GM23338 (cell line): ENCODE measurements around the gene BBOX1. TPM values are rescaled to one million over a fixed set of nuclear protein-coding genes. Genes with fewer than 3 reads are reported as not detected.

Experiments used
- ATAC-seq: fragments of 200-7000 bp; cut with Tn5 transposase; 3 replicates; pipeline ENCODE4 v1.9.1; 2020
- DNase-seq: peaks from one replicate; pipeline ENCODE4 v3.0.0-alpha.2; 2015; ENCODE audit warnings: low spot score
- H2AFZ ChIP-seq: fragments of 200-600 bp; sonication (generic); 2 replicates; pipeline ENCODE4 v1.8.0; 2016; ENCODE audit warnings: antibody characterized with exemption, mild to moderate bottlenecking, moderate library complexity
- H3F3A ChIP-seq: fragments of 200-600 bp; sonication (generic); replicated peaks from 2 replicates; pipeline ENCODE4 v1.8.0; 2017; ENCODE audit warnings: antibody characterized with exemption, mixed run types, low read depth
- H3K27ac ChIP-seq: fragments of 200-600 bp; sonication (generic); 2 replicates; pipeline ENCODE4 v1.6.1; 2016; ENCODE audit warnings: low read depth
- H3K27me3 ChIP-seq: fragments of 200-600 bp; sonication (generic); 2 replicates; pipeline ENCODE4 v1.8.0; 2016; ENCODE audit warnings: mild to moderate bottlenecking, mixed run types, moderate library complexity; ENCODE audit not compliant: insufficient read depth
- H3K36me3 ChIP-seq: fragments of 200-600 bp; sonication (generic); 2 replicates; pipeline ENCODE4 v1.8.0; 2016; ENCODE audit warnings: mild to moderate bottlenecking; ENCODE audit not compliant: insufficient read depth
- H3K4me1 ChIP-seq: fragments of 200-600 bp; sonication (generic); 2 replicates; pipeline ENCODE4 v1.8.0; 2016; ENCODE audit warnings: mild to moderate bottlenecking, moderate library complexity; ENCODE audit not compliant: insufficient read depth
- H3K4me2 ChIP-seq: fragments of 200-600 bp; sonication (generic); 2 replicates; pipeline ENCODE4 v1.7.1; 2017; ENCODE audit warnings: mixed run types
- H3K4me3 ChIP-seq: fragments of 200-600 bp; sonication (generic); 2 replicates; pipeline ENCODE4 v1.6.1; 2016; ENCODE audit warnings: mixed run types
- H3K79me2 ChIP-seq: fragments of 200-600 bp; sonication (generic); replicated peaks from 2 replicates; pipeline ENCODE4 v1.8.0; 2017; ENCODE audit warnings: mild to moderate bottlenecking; ENCODE audit not compliant: insufficient read depth
- H3K9me2 ChIP-seq: fragments of 200-600 bp; sonication (generic); 2 replicates; pipeline ENCODE4 v1.8.0; 2017; ENCODE audit not compliant: insufficient read depth
- H4K20me1 ChIP-seq: fragments of 200-600 bp; sonication (generic); replicated peaks from 2 replicates; pipeline ENCODE4 v1.8.0; 2017; ENCODE audit warnings: mild to moderate bottlenecking; ENCODE audit not compliant: insufficient read depth
- H3K27ac Mint-ChIP-seq: 2 replicates; pipeline ENCODE4 v1.8.0; 2020; ENCODE audit warnings: inconsistent platforms, mild to moderate bottlenecking, moderate library complexity, mixed read lengths
- H3K27me3 Mint-ChIP-seq: 3 replicates; pipeline ENCODE4 v1.8.0; 2022; ENCODE audit warnings: low read depth, mild to moderate bottlenecking, moderate library complexity, mixed read lengths, inconsistent platforms; ENCODE audit not compliant: insufficient read depth, poor library complexity
- H3K36me3 Mint-ChIP-seq: 3 replicates; pipeline ENCODE4 v1.8.0; 2021; ENCODE audit warnings: low read depth, mild to moderate bottlenecking, inconsistent platforms, moderate library complexity, mixed read lengths
- H3K4me1 Mint-ChIP-seq: 3 replicates; pipeline ENCODE4 v1.8.0; 2020; ENCODE audit warnings: mild to moderate bottlenecking, inconsistent platforms, mixed read lengths
- H3K4me3 Mint-ChIP-seq: 3 replicates; pipeline ENCODE4 v1.8.0; 2021; ENCODE audit warnings: moderate library complexity, mild to moderate bottlenecking, inconsistent platforms, mixed read lengths
- H3K9me3 Mint-ChIP-seq: 3 replicates; pipeline ENCODE4 v1.8.0; 2020; ENCODE audit warnings: moderate library complexity, mild to moderate bottlenecking, inconsistent platforms, mixed read lengths
- CREB1 ChIP-seq: fragments of 250-450 bp; sonication (Bioruptor Pico); IDR thresholded peaks from 2 replicates; pipeline ENCODE4 v1.5.0; 2020; ENCODE audit warnings: low read depth, mild to moderate bottlenecking, moderate library complexity
- EZH2 ChIP-seq: fragments of 200-600 bp; sonication (generic); IDR thresholded peaks from one replicate; pipeline ENCODE4 v1.8.0; 2017; ENCODE audit warnings: antibody characterized with exemption, mild to moderate bottlenecking, low read depth; ENCODE audit not compliant: unreplicated experiment
- JUNB ChIP-seq: IDR thresholded peaks from one replicate; pipeline ENCODE4 v1.6.1; 2016; ENCODE audit warnings: antibody characterized with exemption; ENCODE audit not compliant: unreplicated experiment
- NANOG ChIP-seq: IDR thresholded peaks from 2 replicates; pipeline ENCODE4 v1.6.1; 2016; ENCODE audit warnings: antibody characterized with exemption, borderline replicate concordance
- POLR2AphosphoS5 ChIP-seq: IDR thresholded peaks from 2 replicates; pipeline ENCODE4 v1.6.1; 2016; ENCODE audit warnings: antibody characterized with exemption, low read depth
- STAT1 ChIP-seq: IDR thresholded peaks from one replicate; pipeline ENCODE4 v1.6.1; 2016; ENCODE audit warnings: antibody characterized with exemption; ENCODE audit not compliant: unreplicated experiment
- ZNF114 ChIP-seq: fragments of 250-450 bp; sonication (Bioruptor Pico); IDR thresholded peaks from 2 replicates; pipeline ENCODE4 v1.5.0; 2020; ENCODE audit warnings: mild to moderate bottlenecking, moderate library complexity
- ZNF331 ChIP-seq: fragments of 250-450 bp; sonication (Bioruptor Pico); IDR thresholded peaks from 2 replicates; pipeline ENCODE4 v1.5.0; 2020; ENCODE audit warnings: low read depth, mild to moderate bottlenecking, moderate library complexity
- polyA plus RNA-seq: library from polyadenylated mRNA; unstranded; fragments of >200 nt; fragmentation: Nextera tagmentation; extraction: Ambion mirVana; gene quantifications from 2 replicates; pipeline ENCODE4 v1.2.1, GENCODE V29; 2016
- total RNA-seq: library from RNA; depleted of rRNA; stranded (reverse); fragments of >200 nt; shearing (Covaris generic); gene quantifications from 2 replicates; pipeline ENCODE4 v1.2.3, GENCODE V29; 2014
- TF ChIP-seq, protein P1 (sequence below): fragments of 250-450 bp; sonication (Bioruptor Pico); IDR thresholded peaks from 2 replicates; pipeline ENCODE4 v1.5.0; 2020; ENCODE audit warnings: mild to moderate bottlenecking, moderate library complexity
- TF ChIP-seq, protein P2 (sequence below), 2 experiments: fragments of 200-600 bp in 1 of 2; sonication (generic) in 1 of 2; conservative IDR thresholded peaks; 2 replicates each; pipeline versions ENCODE4 v1.5.1 to v1.6.1; 2016 to 2017; ENCODE audit warnings: antibody characterized with exemption in 2 of 2, low read depth in 2 of 2, mild to moderate bottlenecking in 2 of 2, moderate library complexity in 1 of 2
- TF ChIP-seq, protein P3 (sequence below): IDR thresholded peaks from one replicate; pipeline ENCODE4 v1.6.1; 2018; ENCODE audit warnings: antibody characterized with exemption; ENCODE audit not compliant: unreplicated experiment

Gene BBOX1
- total and polyA plus RNA-seq, 2 experiments from 2014 or later: not detected

DNA sequence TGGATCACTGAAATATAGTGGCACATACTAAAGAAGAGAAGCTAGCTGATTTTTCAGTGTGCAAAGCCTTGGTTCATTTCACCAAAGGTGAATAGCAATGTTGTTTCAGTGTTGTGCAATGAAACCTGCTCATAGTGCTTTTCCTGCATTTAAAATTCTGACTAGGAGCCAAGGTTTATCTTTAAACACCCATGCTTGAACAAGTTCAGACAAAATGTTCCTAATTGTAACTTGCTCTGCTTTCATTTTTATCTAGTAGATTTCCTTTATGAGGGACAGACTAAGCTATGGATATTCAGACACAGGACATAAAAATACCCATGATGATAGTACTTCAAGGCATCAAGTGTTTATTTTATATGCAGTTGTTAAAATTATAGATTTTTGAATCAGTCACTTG, 47.7 kb downstream of the BBOX1 start:
- Mint-ChIP-seq H3K27ac (no peak overlapping the region), H3K4me1 (peaks cover 10% of the 10 kb centered on the region), H3K36me3 (peaks cover 11% of the 10 kb centered on the region; the same call in 2 of the 3 replicates), H3K9me3 (peaks cover 11% of the 10 kb centered on the region), H3K27me3 (no peaks in the 10 kb centered on the region), H3K4me3 (no peak overlapping the region)
- Histone ChIP-seq H3K79me2 (no peaks in the 10 kb centered on the region), H3K4me1 (0 out of 2 replicates have a peak, but pooled peaks cover 4% of the 10 kb centered on the region), H3K36me3 (no peaks in the 10 kb centered on the region; the same call in 1 of the 2 replicates), H3K4me2 (no peak overlapping the region), H3F3A (no peaks in the 10 kb centered on the region), H3K27me3 (no peaks in the 10 kb centered on the region), H3K27ac (no peak overlapping the region), H2AFZ (no peak overlapping the region), H4K20me1 (no peaks in the 10 kb centered on the region), H3K9me2 (peaks cover 8% of the 10 kb centered on the region; the same call in 1 of the 2 replicates), H3K4me3 (no peak overlapping the region)
- no peak for DNase-seq
- TF ChIP-seq EZH2 (no peak), NANOG (no peak), ZNF114 (no peak), CREB1 (CRISPR knock-in tag) (no peak), POLR2AphosphoS5 (no peak), STAT1 (no peak), ZNF331 (CRISPR knock-in tag) (no peak), JUNB (no peak)
- TF ChIP-seq, protein P1, sequence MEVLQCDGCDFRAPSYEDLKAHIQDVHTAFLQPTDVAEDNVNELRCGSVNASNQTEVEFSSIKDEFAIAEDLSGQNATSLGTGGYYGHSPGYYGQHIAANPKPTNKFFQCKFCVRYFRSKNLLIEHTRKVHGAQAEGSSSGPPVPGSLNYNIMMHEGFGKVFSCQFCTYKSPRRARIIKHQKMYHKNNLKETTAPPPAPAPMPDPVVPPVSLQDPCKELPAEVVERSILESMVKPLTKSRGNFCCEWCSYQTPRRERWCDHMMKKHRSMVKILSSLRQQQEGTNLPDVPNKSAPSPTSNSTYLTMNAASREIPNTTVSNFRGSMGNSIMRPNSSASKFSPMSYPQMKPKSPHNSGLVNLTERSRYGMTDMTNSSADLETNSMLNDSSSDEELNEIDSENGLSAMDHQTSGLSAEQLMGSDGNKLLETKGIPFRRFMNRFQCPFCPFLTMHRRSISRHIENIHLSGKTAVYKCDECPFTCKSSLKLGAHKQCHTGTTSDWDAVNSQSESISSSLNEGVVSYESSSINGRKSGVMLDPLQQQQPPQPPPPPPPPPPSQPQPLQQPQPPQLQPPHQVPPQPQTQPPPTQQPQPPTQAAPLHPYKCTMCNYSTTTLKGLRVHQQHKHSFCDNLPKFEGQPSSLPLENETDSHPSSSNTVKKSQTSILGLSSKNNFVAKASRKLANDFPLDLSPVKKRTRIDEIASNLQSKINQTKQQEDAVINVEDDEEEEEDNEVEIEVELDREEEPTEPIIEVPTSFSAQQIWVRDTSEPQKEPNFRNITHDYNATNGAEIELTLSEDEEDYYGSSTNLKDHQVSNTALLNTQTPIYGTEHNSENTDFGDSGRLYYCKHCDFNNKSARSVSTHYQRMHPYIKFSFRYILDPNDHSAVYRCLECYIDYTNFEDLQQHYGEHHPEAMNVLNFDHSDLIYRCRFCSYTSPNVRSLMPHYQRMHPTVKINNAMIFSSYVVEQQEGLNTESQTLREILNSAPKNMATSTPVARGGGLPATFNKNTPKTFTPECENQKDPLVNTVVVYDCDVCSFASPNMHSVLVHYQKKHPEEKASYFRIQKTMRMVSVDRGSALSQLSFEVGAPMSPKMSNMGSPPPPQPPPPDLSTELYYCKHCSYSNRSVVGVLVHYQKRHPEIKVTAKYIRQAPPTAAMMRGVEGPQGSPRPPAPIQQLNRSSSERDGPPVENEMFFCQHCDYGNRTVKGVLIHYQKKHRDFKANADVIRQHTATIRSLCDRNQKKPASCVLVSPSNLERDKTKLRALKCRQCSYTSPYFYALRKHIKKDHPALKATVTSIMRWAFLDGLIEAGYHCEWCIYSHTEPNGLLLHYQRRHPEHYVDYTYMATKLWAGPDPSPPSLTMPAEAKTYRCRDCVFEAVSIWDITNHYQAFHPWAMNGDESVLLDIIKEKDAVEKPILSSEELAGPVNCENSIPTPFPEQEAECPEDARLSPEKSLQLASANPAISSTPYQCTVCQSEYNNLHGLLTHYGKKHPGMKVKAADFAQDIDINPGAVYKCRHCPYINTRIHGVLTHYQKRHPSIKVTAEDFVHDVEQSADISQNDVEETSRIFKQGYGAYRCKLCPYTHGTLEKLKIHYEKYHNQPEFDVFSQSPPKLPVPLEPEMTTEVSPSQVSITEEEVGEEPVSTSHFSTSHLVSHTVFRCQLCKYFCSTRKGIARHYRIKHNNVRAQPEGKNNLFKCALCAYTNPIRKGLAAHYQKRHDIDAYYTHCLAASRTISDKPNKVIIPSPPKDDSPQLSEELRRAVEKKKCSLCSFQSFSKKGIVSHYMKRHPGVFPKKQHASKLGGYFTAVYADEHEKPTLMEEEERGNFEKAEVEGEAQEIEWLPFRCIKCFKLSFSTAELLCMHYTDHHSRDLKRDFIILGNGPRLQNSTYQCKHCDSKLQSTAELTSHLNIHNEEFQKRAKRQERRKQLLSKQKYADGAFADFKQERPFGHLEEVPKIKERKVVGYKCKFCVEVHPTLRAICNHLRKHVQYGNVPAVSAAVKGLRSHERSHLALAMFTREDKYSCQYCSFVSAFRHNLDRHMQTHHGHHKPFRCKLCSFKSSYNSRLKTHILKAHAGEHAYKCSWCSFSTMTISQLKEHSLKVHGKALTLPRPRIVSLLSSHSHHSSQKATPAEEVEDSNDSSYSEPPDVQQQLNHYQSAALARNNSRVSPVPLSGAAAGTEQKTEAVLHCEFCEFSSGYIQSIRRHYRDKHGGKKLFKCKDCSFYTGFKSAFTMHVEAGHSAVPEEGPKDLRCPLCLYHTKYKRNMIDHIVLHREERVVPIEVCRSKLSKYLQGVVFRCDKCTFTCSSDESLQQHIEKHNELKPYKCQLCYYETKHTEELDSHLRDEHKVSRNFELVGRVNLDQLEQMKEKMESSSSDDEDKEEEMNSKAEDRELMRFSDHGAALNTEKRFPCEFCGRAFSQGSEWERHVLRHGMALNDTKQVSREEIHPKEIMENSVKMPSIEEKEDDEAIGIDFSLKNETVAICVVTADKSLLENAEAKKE (CRISPR knock-in tag): no peak
- TF ChIP-seq, protein P2, sequence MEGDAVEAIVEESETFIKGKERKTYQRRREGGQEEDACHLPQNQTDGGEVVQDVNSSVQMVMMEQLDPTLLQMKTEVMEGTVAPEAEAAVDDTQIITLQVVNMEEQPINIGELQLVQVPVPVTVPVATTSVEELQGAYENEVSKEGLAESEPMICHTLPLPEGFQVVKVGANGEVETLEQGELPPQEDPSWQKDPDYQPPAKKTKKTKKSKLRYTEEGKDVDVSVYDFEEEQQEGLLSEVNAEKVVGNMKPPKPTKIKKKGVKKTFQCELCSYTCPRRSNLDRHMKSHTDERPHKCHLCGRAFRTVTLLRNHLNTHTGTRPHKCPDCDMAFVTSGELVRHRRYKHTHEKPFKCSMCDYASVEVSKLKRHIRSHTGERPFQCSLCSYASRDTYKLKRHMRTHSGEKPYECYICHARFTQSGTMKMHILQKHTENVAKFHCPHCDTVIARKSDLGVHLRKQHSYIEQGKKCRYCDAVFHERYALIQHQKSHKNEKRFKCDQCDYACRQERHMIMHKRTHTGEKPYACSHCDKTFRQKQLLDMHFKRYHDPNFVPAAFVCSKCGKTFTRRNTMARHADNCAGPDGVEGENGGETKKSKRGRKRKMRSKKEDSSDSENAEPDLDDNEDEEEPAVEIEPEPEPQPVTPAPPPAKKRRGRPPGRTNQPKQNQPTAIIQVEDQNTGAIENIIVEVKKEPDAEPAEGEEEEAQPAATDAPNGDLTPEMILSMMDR (conservative IDR thresholded peaks at IDR 0.05; ENCODE audit: low read depth in 2 of 2): no peak
- TF ChIP-seq, protein P3, sequence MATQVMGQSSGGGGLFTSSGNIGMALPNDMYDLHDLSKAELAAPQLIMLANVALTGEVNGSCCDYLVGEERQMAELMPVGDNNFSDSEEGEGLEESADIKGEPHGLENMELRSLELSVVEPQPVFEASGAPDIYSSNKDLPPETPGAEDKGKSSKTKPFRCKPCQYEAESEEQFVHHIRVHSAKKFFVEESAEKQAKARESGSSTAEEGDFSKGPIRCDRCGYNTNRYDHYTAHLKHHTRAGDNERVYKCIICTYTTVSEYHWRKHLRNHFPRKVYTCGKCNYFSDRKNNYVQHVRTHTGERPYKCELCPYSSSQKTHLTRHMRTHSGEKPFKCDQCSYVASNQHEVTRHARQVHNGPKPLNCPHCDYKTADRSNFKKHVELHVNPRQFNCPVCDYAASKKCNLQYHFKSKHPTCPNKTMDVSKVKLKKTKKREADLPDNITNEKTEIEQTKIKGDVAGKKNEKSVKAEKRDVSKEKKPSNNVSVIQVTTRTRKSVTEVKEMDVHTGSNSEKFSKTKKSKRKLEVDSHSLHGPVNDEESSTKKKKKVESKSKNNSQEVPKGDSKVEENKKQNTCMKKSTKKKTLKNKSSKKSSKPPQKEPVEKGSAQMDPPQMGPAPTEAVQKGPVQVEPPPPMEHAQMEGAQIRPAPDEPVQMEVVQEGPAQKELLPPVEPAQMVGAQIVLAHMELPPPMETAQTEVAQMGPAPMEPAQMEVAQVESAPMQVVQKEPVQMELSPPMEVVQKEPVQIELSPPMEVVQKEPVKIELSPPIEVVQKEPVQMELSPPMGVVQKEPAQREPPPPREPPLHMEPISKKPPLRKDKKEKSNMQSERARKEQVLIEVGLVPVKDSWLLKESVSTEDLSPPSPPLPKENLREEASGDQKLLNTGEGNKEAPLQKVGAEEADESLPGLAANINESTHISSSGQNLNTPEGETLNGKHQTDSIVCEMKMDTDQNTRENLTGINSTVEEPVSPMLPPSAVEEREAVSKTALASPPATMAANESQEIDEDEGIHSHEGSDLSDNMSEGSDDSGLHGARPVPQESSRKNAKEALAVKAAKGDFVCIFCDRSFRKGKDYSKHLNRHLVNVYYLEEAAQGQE: no peak
- no peak for ATAC-seq
